Neuronal stem cell (in vitro differentiated cells): ENCODE results near the gene CAPZB.

Experiments used
- DNase-seq: peaks from one replicate; pipeline ENCODE4 v3.0.0-alpha.2; 2013; ENCODE audit warnings: low spot score
- H2AFZ ChIP-seq: one replicate; pipeline ENCODE4 v1.6.1; 2013; ENCODE audit warnings: mild to moderate bottlenecking, low read length, inconsistent platforms
- H2AK5ac ChIP-seq: 2 replicates; pipeline ENCODE4 v1.6.1; 2013; ENCODE audit warnings: low read depth, mild to moderate bottlenecking, inconsistent platforms, low read length, moderate library complexity, mixed read lengths
- H2BK120ac ChIP-seq: 2 replicates; pipeline ENCODE4 v1.6.1; 2013; ENCODE audit warnings: low read depth, mild to moderate bottlenecking, inconsistent platforms, low read length, moderate library complexity, mixed read lengths
- H2BK12ac ChIP-seq: one replicate; pipeline ENCODE4 v1.6.1; 2013; ENCODE audit warnings: low read length, inconsistent platforms
- H2BK15ac ChIP-seq: 2 replicates; pipeline ENCODE4 v1.6.1; 2013; ENCODE audit warnings: mild to moderate bottlenecking, low read length, inconsistent platforms, mixed read lengths
- H2BK5ac ChIP-seq: one replicate; pipeline ENCODE4 v1.6.1; 2013; ENCODE audit warnings: inconsistent platforms, mild to moderate bottlenecking, low read length, moderate library complexity
- H3K14ac ChIP-seq: one replicate; pipeline ENCODE4 v1.6.1; 2013; ENCODE audit warnings: low read length, inconsistent platforms
- H3K18ac ChIP-seq: 2 replicates; pipeline ENCODE4 v1.6.1; 2013; ENCODE audit warnings: low read length, inconsistent platforms
- H3K23ac ChIP-seq: 2 replicates; pipeline ENCODE4 v1.6.1; 2013; ENCODE audit warnings: low read depth, mild to moderate bottlenecking, mixed read lengths, low read length, inconsistent platforms; ENCODE audit not compliant: poor library complexity
- H3K27ac ChIP-seq: replicated peaks from 3 replicates; pipeline ENCODE4 v1.5.1; 2013; ENCODE audit warnings: low read length, inconsistent platforms
- H3K27me3 ChIP-seq, 3 experiments: 2 replicates each; pipeline ENCODE4 v1.6.1; 2013; ENCODE audit warnings: low read length in 3 of 3, mild to moderate bottlenecking in 2 of 3, inconsistent platforms in 1 of 3, low read depth in 1 of 3, mixed read lengths in 1 of 3, moderate library complexity in 1 of 3; ENCODE audit not compliant: control insufficient read depth in 3 of 3, insufficient read depth in 3 of 3
- H3K36me3 ChIP-seq, 2 donors: replicated peaks in 1 of 2; 2 replicates each; pipeline ENCODE4 v1.6.1; 2013; ENCODE audit warnings: low read length in 2 of 2; ENCODE audit not compliant: control insufficient read depth in 2 of 2, insufficient read depth in 2 of 2
- H3K4ac ChIP-seq: 2 replicates; pipeline ENCODE4 v1.6.1; 2013; ENCODE audit warnings: inconsistent platforms, mild to moderate bottlenecking, low read length, moderate library complexity
- H3K4me1 ChIP-seq, 2 donors: 1 replicate in 1 of 2; 2 replicates in 1 of 2; pipeline ENCODE4 v1.6.1; 2013; ENCODE audit warnings: low read length in 2 of 2, low read depth in 1 of 2; ENCODE audit not compliant: control insufficient read depth in 2 of 2, insufficient read depth in 1 of 2
- H3K4me2 ChIP-seq: one replicate; pipeline ENCODE4 v1.6.1; 2013; ENCODE audit warnings: mild to moderate bottlenecking, low read length, inconsistent platforms; ENCODE audit not compliant: insufficient read depth, poor library complexity, severe bottlenecking
- H3K4me3 ChIP-seq, 2 donors: 2 replicates each; pipeline ENCODE4 v1.5.1; 2013; ENCODE audit warnings: low read length in 2 of 2, mild to moderate bottlenecking in 2 of 2, inconsistent platforms in 1 of 2, moderate library complexity in 1 of 2
- H3K79me1 ChIP-seq: one replicate; pipeline ENCODE4 v1.6.1; 2013; ENCODE audit warnings: low read depth, mild to moderate bottlenecking, inconsistent platforms, low read length, moderate library complexity
- H3K9ac ChIP-seq: one replicate; pipeline ENCODE4 v1.6.1; 2013; ENCODE audit warnings: mild to moderate bottlenecking, low read depth, low read length, inconsistent platforms; ENCODE audit not compliant: poor library complexity
- H3K9me3 ChIP-seq, 2 donors: replicated peaks in 1 of 2; 2 replicates each; pipeline versions ENCODE3 to v1.6.1; 2013; ENCODE audit warnings: low read length in 2 of 2, mild to moderate bottlenecking in 2 of 2, inconsistent platforms in 1 of 2, low read depth in 1 of 2, mixed read lengths in 1 of 2, moderate library complexity in 1 of 2; ENCODE audit not compliant: control insufficient read depth in 2 of 2, insufficient read depth in 1 of 2
- H4K8ac ChIP-seq: one replicate; pipeline ENCODE4 v1.6.1; 2013; ENCODE audit warnings: low read depth, mild to moderate bottlenecking, inconsistent platforms, low read length, moderate library complexity
- H4K91ac ChIP-seq: one replicate; pipeline ENCODE4 v1.6.1; 2013; ENCODE audit warnings: low read length, low read depth, mild to moderate bottlenecking, inconsistent platforms; ENCODE audit not compliant: poor library complexity
- WGBS, 2 donors: extraction: QIAGEN DNeasy Blood & Tissue Kit; methylation state at CpG; one replicate each; pipeline ENCODE4 v1.1.7; 2013; ENCODE audit warnings: missing lambda C conversion rate in 2 of 2, mixed read lengths in 1 of 2; ENCODE audit not compliant: insufficient read length in 2 of 2, insufficient replicate concordance in 1 of 2; ENCODE audit errors: extremely low coverage in 2 of 2; 5-methylcytosine and 5-hydroxymethylcytosine counted together

CAPZB gene

DNA sequence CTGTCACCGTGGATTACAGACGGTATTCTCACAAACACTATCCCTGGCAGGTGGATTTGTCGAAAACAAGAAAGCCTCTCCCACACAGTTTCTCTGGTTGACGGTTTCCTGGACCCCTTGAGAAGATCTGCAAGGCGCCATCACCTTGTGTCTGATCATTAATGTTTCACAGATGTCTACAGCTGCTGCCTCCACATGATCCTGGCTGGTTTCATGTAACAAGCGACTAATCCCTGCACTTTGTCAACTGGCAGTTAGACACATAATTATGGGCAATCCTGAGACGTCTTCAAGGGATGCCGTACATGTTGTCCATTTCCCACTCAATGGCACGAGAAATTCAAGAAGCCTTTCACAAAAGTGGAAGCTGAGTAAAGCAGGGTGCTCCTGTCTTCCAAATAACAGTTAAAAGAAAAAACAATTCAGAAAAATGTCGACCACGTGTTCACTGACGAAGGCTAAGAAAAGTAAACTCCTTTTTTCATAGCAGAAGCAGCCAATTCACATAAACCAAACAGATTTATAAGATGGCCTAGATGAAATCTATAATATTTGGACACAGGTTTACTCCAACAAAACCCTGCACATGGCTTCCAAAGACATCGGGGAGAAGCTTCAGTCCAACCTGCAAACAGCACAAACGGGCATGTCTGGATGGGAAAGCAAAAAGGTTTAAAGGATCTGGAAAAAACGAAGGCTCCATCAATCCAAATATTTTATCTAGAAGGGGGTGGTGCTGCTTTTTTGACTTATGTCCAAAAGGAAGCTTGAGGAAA is 52.2 kb downstream of the CAPZB start:
- Histone ChIP-seq H2BK120ac (no peak overlapping the region), H3K9me3 (no peaks in the 10 kb centered on the region), H3K18ac (no peak overlapping the region), H3K23ac (no peak overlapping the region), H2BK12ac (no peak overlapping the region), H2AFZ (no peak overlapping the region), H2AK5ac (no peak overlapping the region), H3K4me3 (no peak overlapping the region), H3K4me2 (no peak overlapping the region), H3K27ac (no peak overlapping the region), H3K4ac (no peak overlapping the region), H4K91ac (no peak overlapping the region), H3K4me1 (peaks cover 3 to 20% of the 10 kb centered on the region in 2 donors), H3K9ac (no peak overlapping the region), H3K14ac (no peak overlapping the region), H2BK5ac (no peak overlapping the region), H3K27me3 (no peaks in the 10 kb centered on the region), H2BK15ac (no peak overlapping the region), H3K36me3 (peaks cover 3 to 35% of the 10 kb centered on the region in 2 donors), H3K79me1 (peaks cover 6% of the 10 kb centered on the region), H4K8ac (no peak overlapping the region)
- no peak for DNase-seq
- WGBS, 2 donors: no CpG with 5 or more reads among the region's 15 CpGs

DNA sequence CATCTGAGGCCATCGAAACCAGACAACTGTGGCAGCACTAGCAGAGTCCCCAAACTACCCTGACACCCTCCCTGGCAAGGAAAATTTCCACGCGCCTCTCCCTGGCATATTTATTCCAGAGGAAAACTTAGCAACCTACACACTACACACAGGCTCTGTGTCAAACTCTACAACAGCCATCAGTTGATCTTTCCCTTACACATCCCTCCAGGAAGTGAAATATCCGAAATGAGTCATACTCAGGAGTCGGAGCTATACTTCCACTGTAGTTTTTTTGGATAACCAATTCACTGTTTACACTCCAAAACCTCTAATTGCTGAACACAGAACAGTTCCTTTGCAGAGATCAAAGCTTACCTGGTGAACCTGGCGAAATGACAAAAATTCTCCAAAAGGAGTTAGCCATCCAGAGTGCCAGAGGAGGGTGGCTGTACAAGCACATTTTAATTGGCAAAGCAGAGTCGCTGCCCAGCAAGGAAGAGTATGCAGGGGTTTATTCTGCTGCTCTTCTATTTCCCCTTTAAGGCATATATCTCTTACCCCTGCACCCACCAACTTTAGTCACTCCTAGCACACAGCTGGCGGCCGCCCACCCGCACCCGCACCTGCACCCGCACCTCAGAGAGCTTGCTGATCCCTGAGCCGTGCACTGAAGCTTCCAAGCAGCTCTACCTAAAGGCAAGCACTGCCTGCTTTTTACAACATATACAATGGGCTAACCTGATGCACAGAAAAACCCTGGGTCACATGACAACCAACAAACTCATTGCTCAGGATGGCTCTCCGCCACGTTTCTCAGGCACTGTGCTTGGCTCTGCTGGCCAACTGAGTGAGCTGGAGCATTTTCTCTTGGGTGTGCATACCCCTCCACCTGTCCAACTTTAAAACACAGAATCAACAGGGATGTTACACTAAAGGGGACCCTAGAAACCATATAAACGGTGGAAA is 54.9 kb downstream of the CAPZB start:
- no peak overlapping the region for H2AK5ac ChIP-seq
- H3K4me1 ChIP-seq: peaks cover 7 to 37% of the 10 kb centered on the region in 2 donors
- H3K79me1 ChIP-seq: peaks cover 10% of the 10 kb centered on the region
- no peak overlapping the region for H2BK12ac ChIP-seq
- DNase-seq: no peak
- H3K9ac ChIP-seq: no peak overlapping the region
- H3K18ac ChIP-seq: peak overlapping the region; percentile 63
- no peak overlapping the region for H3K4ac ChIP-seq
- no peak overlapping the region for H2AFZ ChIP-seq
- H3K36me3 ChIP-seq: peaks cover 0 to 8% of the 10 kb centered on the region in 2 donors
- no peaks in the 10 kb centered on the region for H3K27me3 ChIP-seq
- no peak overlapping the region for H2BK5ac ChIP-seq
- H3K23ac ChIP-seq: no peak overlapping the region
- H3K4me3 ChIP-seq: no peak overlapping the region
- no peak overlapping the region for H3K27ac ChIP-seq
- H3K4me2 ChIP-seq: no peak overlapping the region
- no peak overlapping the region for H4K8ac ChIP-seq
- no CpG with 5 or more reads among the region's 16 CpGs for WGBS, 2 donors
- H3K9me3 ChIP-seq: no peaks in the 10 kb centered on the region
- H2BK15ac ChIP-seq: no peak overlapping the region
- H2BK120ac ChIP-seq: no peak overlapping the region
- H4K91ac ChIP-seq: no peak overlapping the region
- no peak overlapping the region for H3K14ac ChIP-seq

DNA sequence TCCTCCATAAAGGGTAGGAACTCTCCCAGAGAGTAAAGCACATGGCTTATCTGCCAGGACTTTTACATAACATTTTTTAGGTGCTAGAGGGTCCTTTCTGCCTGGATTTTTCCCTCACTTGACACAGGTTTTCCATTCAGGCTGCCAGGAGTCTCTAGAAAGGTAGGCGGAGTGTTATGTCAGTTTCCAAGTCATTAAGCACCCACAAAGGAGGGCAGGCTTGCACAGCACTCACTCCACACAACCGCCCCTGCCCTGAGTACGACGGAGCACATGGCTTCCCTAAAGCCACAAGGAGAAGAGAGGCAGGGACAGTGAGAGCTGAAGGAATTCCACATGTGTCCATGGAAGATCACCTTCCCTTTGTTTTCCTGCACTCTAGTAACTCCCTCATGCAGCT is 55.7 kb downstream of the CAPZB start:
- no peak overlapping the region for H3K27ac ChIP-seq
- no peak overlapping the region for H2AK5ac ChIP-seq
- no peaks in the 10 kb centered on the region for H3K9me3 ChIP-seq
- no peak overlapping the region for H4K8ac ChIP-seq
- H3K23ac ChIP-seq: no peak overlapping the region
- H3K79me1 ChIP-seq: peaks cover 13% of the 10 kb centered on the region
- H3K4me2 ChIP-seq: no peak overlapping the region
- H2AFZ ChIP-seq: no peak overlapping the region
- no peak overlapping the region for H3K9ac ChIP-seq
- no peak overlapping the region for H3K4ac ChIP-seq
- no peak overlapping the region for H2BK15ac ChIP-seq
- no peak overlapping the region for H3K14ac ChIP-seq
- WGBS, 2 donors: no CpG with 5 or more reads among the region's 4 CpGs
- H2BK12ac ChIP-seq: no peak overlapping the region
- H3K4me1 ChIP-seq: peaks cover 7 to 37% of the 10 kb centered on the region in 2 donors
- H3K18ac ChIP-seq: no peak overlapping the region
- no peak overlapping the region for H2BK5ac ChIP-seq
- DNase-seq: peak; percentile 48
- H3K27me3 ChIP-seq: no peaks in the 10 kb centered on the region
- no peak overlapping the region for H3K4me3 ChIP-seq
- no peak overlapping the region for H4K91ac ChIP-seq
- H3K36me3 ChIP-seq: peaks cover 0 to 8% of the 10 kb centered on the region in 2 donors
- H2BK120ac ChIP-seq: no peak overlapping the region
